ENCODE data around the gene CNNM4.
A peak's percentile ranks its signal among the peaks of the same experiment; 100 is the strongest.

CNNM4 gene

GRCh38 chr2:96764253-96764637 is 3.5 kb downstream of the CNNM4 start (continued):
- TF ChIP-seq, protein P1, sequence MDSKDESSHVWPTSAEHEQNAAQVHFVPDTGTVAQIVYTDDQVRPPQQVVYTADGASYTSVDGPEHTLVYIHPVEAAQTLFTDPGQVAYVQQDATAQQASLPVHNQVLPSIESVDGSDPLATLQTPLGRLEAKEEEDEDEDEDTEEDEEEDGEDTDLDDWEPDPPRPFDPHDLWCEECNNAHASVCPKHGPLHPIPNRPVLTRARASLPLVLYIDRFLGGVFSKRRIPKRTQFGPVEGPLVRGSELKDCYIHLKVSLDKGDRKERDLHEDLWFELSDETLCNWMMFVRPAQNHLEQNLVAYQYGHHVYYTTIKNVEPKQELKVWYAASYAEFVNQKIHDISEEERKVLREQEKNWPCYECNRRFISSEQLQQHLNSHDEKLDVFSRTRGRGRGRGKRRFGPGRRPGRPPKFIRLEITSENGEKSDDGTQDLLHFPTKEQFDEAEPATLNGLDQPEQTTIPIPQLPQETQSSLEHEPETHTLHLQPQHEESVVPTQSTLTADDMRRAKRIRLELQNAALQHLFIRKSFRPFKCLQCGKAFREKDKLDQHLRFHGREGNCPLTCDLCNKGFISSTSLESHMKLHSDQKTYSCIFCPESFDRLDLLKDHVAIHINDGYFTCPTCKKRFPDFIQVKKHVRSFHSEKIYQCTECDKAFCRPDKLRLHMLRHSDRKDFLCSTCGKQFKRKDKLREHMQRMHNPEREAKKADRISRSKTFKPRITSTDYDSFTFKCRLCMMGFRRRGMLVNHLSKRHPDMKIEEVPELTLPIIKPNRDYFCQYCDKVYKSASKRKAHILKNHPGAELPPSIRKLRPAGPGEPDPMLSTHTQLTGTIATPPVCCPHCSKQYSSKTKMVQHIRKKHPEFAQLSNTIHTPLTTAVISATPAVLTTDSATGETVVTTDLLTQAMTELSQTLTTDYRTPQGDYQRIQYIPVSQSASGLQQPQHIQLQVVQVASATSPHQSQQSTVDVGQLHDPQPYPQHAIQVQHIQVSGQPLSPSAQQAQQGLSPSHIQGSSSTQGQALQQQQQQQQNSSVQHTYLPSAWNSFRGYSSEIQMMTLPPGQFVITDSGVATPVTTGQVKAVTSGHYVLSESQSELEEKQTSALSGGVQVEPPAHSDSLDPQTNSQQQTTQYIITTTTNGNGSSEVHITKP (tag by site-specific recombination; IDR thresholded peaks at IDR 0.05), result peak; percentile 37; the same call in 1 of the 2 replicates
- no peak for TF ChIP-seq SETDB1 (IDR thresholded peaks at IDR 0.05; ENCODE audit: insufficient read length, low read length)
- TF ChIP-seq ZNF19 (tag by site-specific recombination; IDR thresholded peaks at IDR 0.05; ENCODE audit: low read depth), result no peak
- no peak for TF ChIP-seq ZNF677 (tag by site-specific recombination; IDR thresholded peaks at IDR 0.05)
- TF ChIP-seq ZNF248 (tag by site-specific recombination; IDR thresholded peaks at IDR 0.05), result no peak
- TF ChIP-seq ZNF16 (tag by site-specific recombination; IDR thresholded peaks at IDR 0.05; ENCODE audit: low read depth), result no peak
- no peak for TF ChIP-seq ZNF37A (tag by site-specific recombination; IDR thresholded peaks at IDR 0.05)
- 0 out of 2 replicates have a peak, but pooled peaks have one; percentile 5 for TF ChIP-seq ZNF335 (tag by site-specific recombination; conservative IDR thresholded peaks at IDR 0.05)

DNA sequence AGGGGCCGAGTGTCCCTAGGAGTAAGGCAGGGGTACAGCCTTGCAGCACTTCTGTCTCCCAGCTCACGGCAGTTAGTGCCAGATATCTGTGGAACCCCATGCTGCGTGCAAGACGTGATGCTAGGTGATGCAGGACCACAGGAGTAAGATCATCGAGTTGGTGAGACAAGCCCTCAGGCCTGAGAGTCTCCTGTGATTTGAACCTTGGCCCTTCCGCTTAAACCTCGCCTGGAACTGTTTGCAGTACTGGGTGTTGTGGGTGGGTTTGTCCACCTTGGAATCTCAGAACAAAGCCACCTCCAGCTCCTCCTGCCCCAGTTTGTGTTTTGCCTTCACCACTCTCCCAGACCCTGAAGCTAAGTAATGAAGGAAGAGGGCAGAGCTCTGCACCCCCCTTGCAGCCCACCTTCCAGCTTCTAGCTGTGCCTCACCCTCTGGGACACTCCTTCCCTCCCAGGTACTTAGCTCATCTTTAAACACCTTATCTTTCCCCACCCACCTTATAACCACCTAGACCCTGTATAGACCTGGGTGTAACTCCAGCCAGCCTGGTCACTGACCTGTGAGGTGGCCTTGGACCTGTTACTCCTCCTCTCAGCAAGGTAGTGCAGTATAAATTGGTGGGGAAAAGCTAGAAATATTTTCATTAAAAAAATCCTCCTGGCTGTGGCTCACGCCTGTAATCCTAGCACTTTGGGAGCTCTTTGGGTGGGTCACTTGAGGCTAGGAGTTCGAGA is 6.6 kb downstream of the CNNM4 start:
- CTCF ChIA-PET, result interaction anchor here (0.6 to 0.9 kb wide), 2 partner anchors 14 to 53 kb away, joined by 3 to 4 read pairs; no protein-coding TSS in a partner anchor
- H3K27ac ChIP-seq (ENCODE audit: extremely low read depth, low read depth, low read length), result no peak overlapping the region

GRCh38 chr2:96768083-96768561 is 7.4 kb downstream of the CNNM4 start:
- Histone ChIP-seq H3K27ac (ENCODE audit: extremely low read depth, low read depth, low read length) (no peak overlapping the region), H3K4me1 (ENCODE audit: control insufficient read depth, insufficient read depth, low read length) (peaks cover 3% of the 10 kb centered on the region; the same call in 1 of the 2 replicates), H3K36me3 (ENCODE audit: control insufficient read depth in 2 of 2, insufficient read depth in 1 of 2, low read length in 2 of 2) (peaks cover 0 to 30% of the 10 kb centered on the region in 2 experiments; a peak in 2 of 3 replicates), H3K4me3 (ENCODE audit: low read depth, low read length) (no peak overlapping the region), H3K9me3 (ENCODE audit: control insufficient read depth, insufficient read depth, low read depth, low read length) (no peaks in the 10 kb centered on the region)
- CTCF ChIA-PET, result interaction anchor here (0.7 to 1.7 kb wide), 3 partner anchors 47 to 109 kb away, joined by 3 to 4 read pairs (median 4); no protein-coding TSS in a partner anchor
- POLR2A ChIA-PET, result no interaction called here
- TF ChIP-seq ZNF426 (tag by site-specific recombination; IDR thresholded peaks at IDR 0.05) (no peak), KLF8 (tag by site-specific recombination; IDR thresholded peaks at IDR 0.05) (no peak), ZBTB17 (tag by site-specific recombination; IDR thresholded peaks at IDR 0.05) (peak; percentile 47; the same call in 1 of the 2 replicates), ZNF169 (tag by site-specific recombination; IDR thresholded peaks at IDR 0.05) (no peak)

More for the DNA sequence above, 6.6 kb downstream of the CNNM4 start:
- peak; percentile 28; the same call in 1 of the 2 replicates for TF ChIP-seq SCRT2 (tag by site-specific recombination; IDR thresholded peaks at IDR 0.05)
- TF ChIP-seq, protein P2, sequence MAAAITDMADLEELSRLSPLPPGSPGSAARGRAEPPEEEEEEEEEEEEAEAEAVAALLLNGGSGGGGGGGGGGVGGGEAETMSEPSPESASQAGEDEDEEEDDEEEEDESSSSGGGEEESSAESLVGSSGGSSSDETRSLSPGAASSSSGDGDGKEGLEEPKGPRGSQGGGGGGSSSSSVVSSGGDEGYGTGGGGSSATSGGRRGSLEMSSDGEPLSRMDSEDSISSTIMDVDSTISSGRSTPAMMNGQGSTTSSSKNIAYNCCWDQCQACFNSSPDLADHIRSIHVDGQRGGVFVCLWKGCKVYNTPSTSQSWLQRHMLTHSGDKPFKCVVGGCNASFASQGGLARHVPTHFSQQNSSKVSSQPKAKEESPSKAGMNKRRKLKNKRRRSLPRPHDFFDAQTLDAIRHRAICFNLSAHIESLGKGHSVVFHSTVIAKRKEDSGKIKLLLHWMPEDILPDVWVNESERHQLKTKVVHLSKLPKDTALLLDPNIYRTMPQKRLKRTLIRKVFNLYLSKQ (tag by site-specific recombination; IDR thresholded peaks at IDR 0.05; ENCODE audit: borderline replicate concordance), result no peak
- no peaks in the 10 kb centered on the region for H3K9me3 ChIP-seq (ENCODE audit: control insufficient read depth, insufficient read depth, low read depth, low read length)
- H3K36me3 ChIP-seq (ENCODE audit: control insufficient read depth in 2 of 2, insufficient read depth in 1 of 2, low read length in 2 of 2), result peaks cover 0 to 24% of the 10 kb centered on the region in 2 experiments; a peak in 2 of 3 replicates
- peaks cover 4% of the 10 kb centered on the region for H3K4me1 ChIP-seq (ENCODE audit: control insufficient read depth, insufficient read depth, low read length)
- no peak overlapping the region for H3K4me3 ChIP-seq (ENCODE audit: low read depth, low read length)
- POLR2A ChIA-PET, result interaction anchor here (0.5 kb wide), 1 partner anchor 24 kb away, joined by 4 read pairs; no protein-coding TSS in a partner anchor
